Lower leg skin (tissue), 4 donors: ENCODE data around the gene MYL3. TPM values are rescaled to one million over a fixed set of nuclear protein-coding genes. Genes with fewer than 3 reads are reported as not detected.

Experiments
- DNase-seq, 2 donors: peaks; one replicate each; pipeline ENCODE4 v3.0.0-alpha.2; 2019; ENCODE audit warnings: low spot score in 2 of 2
- H3K4me3 ChIP-seq: fragments of 200-600 bp; sonication (generic); 2 replicates; pipeline ENCODE4 v1.5.1; 2017; ENCODE audit warnings: mild to moderate bottlenecking, low read depth; ENCODE audit not compliant: poor library complexity, severe bottlenecking
- CTCF ChIP-seq, 3 donors: fragments of 450-650 bp; IDR thresholded peaks; one replicate each; pipeline ENCODE4 v1.5.1; 2016; ENCODE audit warnings: antibody characterized with exemption in 3 of 3, mild to moderate bottlenecking in 3 of 3, moderate library complexity in 2 of 3
- POLR2A ChIP-seq, 2 donors: fragments of 450-650 bp; IDR thresholded peaks; one replicate each; pipeline ENCODE4 v1.6.1; 2016 to 2017; ENCODE audit warnings: antibody characterized with exemption in 2 of 2, mild to moderate bottlenecking in 1 of 2, moderate library complexity in 1 of 2
- WGBS, 2 donors: methylation state at CpG; one replicate each; pipeline ENCODE4 v1.1.5; 2018; 5-methylcytosine and 5-hydroxymethylcytosine counted together
- intact Hi-C: fragments of 100-400 bp; cut with DNase I; formaldehyde crosslinking; loops from one replicate; pipeline ENCODE4 v1.15.0; 2023; ENCODE audit warnings: low total_unique reads
- total RNA-seq, 4 donors: library from RNA; depleted of rRNA; stranded (reverse); fragments of >200 nt; gene quantifications; one replicate each; pipeline ENCODE4 v1.1.0, GENCODE V29; 2016

MYL3 gene
- total RNA-seq, 4 donors from 2014 or later: 0.59 to 1.7 (median 1.3) TPM; not detected in 1

GRCh38 chr3:46878781-46879436 is 15.7 kb upstream of the MYL3 start:
- H3K4me3 ChIP-seq: no peak overlapping the region
- 54% methylated on average over 2 of the region's 2 CpGs for WGBS, 2 donors
- intact Hi-C loops: no loop called here

GRCh38 chr3:46877406-46878125 is 14.3 kb upstream of the MYL3 start, which contains the start of gene PTH1R:
Gene PTH1R, plus strand, starts transcription at chr3:46877721. Its CDS starts 5,839 bp downstream, at chr3:46883560.
- no peak within 1 kb of the TSS for H3K4me3 ChIP-seq
- 90 to 94% methylated on average over 7 of the region's 7 CpGs for WGBS, 2 donors
- no peak for TF ChIP-seq CTCF (IDR thresholded peaks at IDR 0.05)
- TF ChIP-seq POLR2A (IDR thresholded peaks at IDR 0.05): no peak
- intact Hi-C loops: no loop called here
- no peak for DNase-seq

More at GRCh38 chr3:46878781-46879436, 15.7 kb upstream of the MYL3 start:
- TF ChIP-seq CTCF (IDR thresholded peaks at IDR 0.05): no peak
- TF ChIP-seq POLR2A (IDR thresholded peaks at IDR 0.05): no peak
- no peak for DNase-seq

GRCh38 chr3:46876313-46877300 is 13.4 kb upstream of the MYL3 start:
- 90 to 91% methylated on average over 8 to 10 of the region's 10 CpGs for WGBS, 2 donors

GRCh38 chr3:46875560-46875959 is 12.3 kb upstream of the MYL3 start:
- intact Hi-C loops: no loop called here
- no peak for DNase-seq
- 86 to 95% methylated on average over 9 of the region's 9 CpGs for WGBS, 2 donors

More at GRCh38 chr3:46876313-46877300, 13.4 kb upstream of the MYL3 start:
- intact Hi-C loops: no loop called here
- no peak overlapping the region for H3K4me3 ChIP-seq
- no peak for DNase-seq
- TF ChIP-seq CTCF (IDR thresholded peaks at IDR 0.05) (no peak), POLR2A (IDR thresholded peaks at IDR 0.05) (no peak)

More at GRCh38 chr3:46875560-46875959, 12.3 kb upstream of the MYL3 start:
- no peak for TF ChIP-seq POLR2A (IDR thresholded peaks at IDR 0.05)
- no peak for TF ChIP-seq CTCF (IDR thresholded peaks at IDR 0.05)
- H3K4me3 ChIP-seq: no peak overlapping the region
